ENCODE results near the gene MOGAT2.
"Not testable (repeated sequence)": the region's sequence is repeated elsewhere in the genome, so short reads cannot be mapped to it uniquely, and the experiment has no call there.

Gene MOGAT2

DNA sequence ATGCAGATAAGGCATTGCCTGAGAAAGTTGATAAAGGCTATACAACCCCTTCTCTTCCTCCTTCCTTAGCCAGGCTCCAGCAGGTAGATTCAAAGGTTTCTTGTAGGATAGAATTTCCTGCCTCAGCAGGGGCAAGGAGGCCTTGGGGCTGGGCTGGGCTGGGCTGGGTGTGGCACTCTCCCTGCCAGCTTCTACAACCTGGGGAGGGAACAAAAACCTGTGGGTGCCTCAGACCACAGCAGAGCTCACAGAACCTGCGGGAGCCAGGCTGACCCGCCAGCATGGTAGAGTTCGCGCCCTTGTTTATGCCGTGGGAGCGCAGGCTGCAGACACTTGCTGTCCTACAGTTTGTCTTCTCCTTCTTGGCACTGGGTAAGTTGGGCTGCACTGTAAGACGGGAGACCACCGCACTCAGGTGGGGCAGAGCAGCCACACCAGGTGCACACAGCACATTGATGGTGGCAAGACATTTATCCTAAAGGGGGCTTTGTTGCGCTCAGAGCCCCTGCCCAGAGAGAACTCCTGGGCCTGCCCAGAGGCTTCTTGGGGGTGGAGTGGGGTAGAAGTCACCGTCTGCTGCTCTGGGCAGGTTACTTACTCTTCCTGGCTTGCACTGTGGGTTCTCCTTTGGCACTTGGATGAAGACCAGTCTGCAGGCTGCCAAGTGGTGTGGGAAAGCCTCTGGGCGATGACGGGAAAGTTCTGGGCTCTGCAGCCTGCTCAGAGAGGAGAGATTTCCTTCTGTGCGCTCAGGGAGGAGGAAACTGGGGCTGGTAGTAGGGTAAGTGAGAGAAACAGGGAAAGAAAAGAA lies at the start of gene MOGAT2:
TSS of gene MOGAT2 (plus strand) at position 231 of the 811 bp plus-strand sequence. CDS start at position 282, 51 bp downstream.
- no peak for DNase-seq

DNA sequence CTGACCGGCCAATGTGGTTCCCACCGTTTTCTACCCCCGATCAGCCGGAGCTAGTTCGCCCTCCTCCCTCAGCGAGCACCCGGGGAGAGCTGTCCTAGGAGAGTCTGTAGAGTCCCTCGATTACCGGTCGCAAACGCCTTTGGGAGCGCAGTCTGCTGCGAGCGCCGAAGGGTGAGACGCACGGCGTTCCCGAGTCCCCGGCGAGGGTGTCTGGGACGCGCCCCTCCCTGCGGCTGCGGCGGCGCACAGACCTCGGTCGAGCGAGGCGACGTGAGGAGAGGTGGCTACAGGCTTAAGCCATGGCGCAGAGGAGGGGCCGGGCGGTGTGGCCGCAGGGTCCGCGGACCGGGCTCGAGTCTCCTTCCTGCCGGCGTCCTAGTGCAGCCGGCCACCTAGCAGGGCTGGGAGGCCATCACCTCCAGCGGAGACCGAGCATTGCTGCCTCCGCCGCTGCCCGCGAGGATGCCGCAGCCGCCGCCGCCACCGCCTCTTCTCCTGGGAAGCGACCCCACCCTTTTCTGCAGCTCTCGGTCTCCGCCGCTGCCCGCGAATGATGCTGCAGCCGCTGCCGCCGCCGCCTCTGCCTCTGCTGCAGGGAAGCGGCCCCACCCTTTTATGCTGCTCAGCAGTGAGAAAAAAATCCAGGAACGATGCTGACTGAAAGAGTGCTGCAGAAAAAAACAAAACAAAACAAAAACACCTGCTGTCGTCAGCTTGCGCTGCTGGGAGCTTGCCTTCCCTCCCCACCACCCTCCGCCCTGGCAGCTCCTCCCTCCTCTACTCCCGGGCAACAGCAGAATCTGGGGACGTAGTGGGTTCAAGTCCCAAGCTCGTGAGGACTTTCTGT lies 49.0 kb upstream of the MOGAT2 start, which contains the start of gene MAP6:
TSS of gene MAP6 (minus strand) at position 588 of the 847 bp plus-strand sequence. CDS start 669 bp downstream, outside the sequence.
- peak; percentile 81 for DNase-seq

GRCh38 chr11:75673977-75674582 lies 43.6 kb upstream of the MOGAT2 start:
- DNase-seq, result no peak

DNA sequence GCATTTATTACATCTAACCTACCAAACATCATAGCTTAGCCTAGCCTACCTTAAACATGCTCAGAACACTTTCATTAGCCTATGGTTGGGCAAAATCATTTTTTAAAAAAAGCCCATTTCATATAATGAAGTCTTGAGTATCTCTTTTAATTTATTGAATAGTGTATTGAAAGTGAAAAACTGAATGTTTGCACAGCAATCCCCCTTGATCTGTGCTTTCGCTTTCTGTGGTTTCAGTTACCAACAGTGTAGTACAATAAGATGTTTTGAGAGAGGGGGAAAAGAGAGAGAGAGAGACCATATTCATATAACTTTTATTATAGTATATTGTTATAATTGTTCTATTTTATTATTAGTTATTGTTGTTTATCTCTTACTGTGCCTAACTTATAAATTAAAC lies 40.4 kb upstream of the MOGAT2 start:
- no peak for DNase-seq

- no peak for DNase-seq
Measured at GRCh38 chr11:75677909-75678308, 39.7 kb upstream of the MOGAT2 start.

- DNase-seq, result no peak
Measured at GRCh38 chr11:75678620-75679259, 38.9 kb upstream of the MOGAT2 start.

DNA sequence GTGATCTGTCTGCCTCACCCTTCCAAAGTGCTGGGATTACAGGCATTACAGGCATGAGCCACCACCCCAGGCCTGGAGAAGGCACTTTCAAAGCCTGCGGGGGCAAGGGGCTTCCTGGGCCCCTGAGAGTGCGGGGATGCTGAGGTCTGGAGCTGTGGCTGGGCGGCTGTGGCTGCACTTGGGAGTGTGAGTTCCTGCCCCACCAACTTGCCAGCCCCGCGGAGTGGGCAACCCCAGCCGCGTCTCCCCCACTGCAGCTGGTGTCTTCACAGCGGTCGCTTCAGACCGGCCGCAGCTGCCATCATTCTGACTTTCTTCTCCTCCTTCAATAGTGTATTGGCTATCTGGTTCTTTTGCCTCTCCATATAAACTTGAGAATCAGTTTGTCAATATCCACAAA lies 38.1 kb upstream of the MOGAT2 start:
- DNase-seq, result no peak

DNA sequence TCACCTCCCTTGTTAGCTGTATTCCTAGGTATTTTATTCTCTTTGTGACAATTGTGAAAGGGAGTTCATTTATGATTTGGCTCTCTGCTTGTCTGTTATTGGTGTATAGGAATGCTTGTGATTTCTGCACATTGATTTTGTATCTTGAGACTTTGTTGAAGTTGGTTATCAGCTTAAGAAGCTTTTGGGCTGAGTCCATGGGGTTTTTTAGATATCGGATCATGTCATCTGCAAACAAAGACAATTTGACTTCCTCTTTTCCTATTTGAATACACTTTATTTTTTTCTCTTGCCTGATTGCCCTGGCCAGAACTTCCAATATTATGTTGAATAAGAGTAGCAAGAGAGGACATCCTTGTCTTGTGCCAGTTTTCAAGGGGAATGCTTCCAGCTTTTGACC lies 33.8 kb upstream of the MOGAT2 start:
- DNase-seq, result not testable (repeated sequence)

DNA sequence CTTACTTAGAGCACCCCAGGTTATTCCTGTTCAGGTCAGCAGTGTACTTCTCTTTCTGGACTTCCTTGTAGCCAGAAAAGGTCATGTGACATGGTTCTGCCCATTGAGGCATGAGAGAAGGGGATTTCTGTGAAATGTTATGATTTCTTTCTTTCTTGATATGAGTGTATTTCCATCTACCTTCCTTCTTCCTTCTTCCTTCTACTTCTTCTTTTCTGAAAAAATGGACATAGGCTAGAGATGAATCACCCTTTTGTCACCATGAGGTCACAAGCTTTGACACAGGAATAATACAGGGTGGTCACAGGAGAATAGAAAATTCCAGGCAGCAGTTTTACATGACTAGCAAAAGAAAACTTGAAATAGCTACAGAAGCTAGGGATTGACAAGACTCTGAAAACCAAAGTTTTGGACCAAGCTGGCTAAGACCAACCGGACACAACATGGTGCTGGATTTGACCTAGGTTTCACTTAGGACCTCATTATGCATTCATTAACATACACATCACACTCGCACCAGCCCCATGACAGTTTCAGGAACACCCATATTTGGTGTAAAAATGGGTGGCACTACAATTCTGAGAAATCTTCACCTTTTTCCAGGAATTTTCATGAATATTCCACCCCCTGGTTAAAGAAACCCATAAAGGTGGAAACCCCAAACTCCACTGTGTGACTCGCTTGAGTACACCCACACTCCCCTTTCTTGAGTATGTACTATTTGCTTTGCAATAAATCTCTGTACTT lies 27.6 kb upstream of the MOGAT2 start:
- no peak for DNase-seq

- no peak for DNase-seq
Measured at GRCh38 chr11:75691804-75692203, 25.8 kb upstream of the MOGAT2 start.

DNA sequence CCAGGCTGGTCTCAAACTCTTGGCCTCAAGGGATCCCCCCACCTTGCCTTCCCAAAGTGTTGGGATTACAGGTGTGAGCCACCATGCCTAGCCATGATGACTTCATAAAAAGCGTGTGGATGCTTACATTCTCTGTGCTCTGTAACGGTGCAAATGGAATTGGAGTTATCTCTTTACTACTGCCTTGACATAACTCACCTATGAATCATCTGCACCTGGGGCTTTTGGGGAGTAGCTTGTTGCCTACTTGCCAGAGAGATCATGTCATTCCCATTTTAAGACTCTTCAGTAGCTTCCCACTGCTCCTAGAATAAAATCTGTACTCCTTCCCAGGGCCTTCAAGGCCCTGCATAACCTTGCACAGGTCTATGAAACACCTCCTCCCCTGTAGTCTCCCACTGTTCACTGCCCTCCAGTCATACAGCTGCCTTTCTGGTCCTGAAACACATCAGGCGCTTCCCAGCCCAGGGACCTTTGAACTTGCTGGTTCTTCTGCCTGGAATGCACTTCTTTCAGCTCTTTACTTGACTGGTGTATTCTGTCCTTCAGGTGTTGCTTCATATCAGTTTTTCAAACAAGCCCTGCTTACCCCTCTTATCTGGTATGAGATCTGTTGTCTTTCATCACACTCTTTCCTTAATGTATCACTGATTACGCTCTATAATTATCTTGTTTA lies 19.6 kb upstream of the MOGAT2 start:
- DNase-seq, result no peak

- no peak for DNase-seq
Measured at GRCh38 chr11:75700940-75701339, 16.7 kb upstream of the MOGAT2 start.

DNA sequence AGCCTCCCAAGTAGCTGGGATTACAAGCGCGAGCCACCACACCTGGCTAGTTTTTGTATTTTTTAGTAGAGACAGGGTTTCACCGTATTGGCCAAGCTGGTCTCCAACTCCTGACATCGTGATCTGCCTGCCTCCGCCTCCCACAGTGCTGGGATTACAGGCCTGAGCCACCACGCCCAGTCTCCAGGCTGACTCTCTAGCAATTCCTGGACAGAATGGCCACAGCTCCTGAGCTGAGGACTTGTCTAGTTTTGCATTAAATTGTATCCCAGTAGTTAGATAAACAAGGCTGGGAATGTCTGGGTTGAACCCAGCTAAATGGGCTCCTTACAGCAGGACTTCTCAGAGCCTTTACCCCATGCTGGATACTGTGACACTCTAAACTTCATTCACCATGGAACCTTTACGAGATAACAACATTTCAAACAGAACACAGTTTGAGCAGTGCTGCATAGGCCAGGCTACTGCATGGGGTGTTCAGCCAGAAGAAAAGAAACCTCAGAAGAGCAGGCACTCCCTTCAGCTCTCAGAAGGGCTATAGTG lies 13.9 kb upstream of the MOGAT2 start:
- no peak for DNase-seq

GRCh38 chr11:75705541-75705940 lies 12.1 kb upstream of the MOGAT2 start:
- no peak for DNase-seq

DNA sequence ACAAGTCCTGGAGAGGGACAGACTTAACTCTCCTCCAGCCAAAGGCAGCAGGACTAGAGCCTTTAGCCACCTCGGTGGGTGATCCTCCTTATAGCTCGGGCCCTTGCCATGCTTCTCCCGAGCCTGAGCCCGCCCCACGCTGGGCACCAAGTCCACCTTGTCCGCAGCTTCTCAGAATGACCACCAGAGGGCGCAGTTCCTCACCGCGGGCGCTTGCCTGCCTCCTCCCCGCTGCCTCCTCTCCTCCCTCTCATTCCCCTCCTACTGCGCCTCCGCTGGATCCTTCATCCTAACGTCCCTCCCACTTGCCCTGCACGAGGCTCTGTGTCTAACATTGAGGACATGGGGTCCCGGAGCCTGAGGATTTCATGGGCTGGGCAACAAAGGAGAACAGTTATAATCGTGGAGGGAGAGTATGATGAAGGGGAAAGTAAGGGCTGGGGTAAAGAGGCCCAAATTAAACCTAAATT lies 11.3 kb upstream of the MOGAT2 start:
- DNase-seq, result peak; percentile 64

- no peak for DNase-seq
Measured at GRCh38 chr11:75714211-75714610, 3.4 kb upstream of the MOGAT2 start.

GRCh38 chr11:75715688-75716087 lies 1.9 kb upstream of the MOGAT2 start:
- DNase-seq, result no peak

- DNase-seq, result no peak
Measured at GRCh38 chr11:75716659-75717058, 979 bp upstream of the MOGAT2 start.

GRCh38 chr11:75718419-75719339 lies 1.0 kb downstream of the MOGAT2 start:
- no peak for DNase-seq
